H9 (cell line): Measurements from ENCODE around the gene ANKRD34A. TPM values are rescaled to one million over a fixed set of nuclear protein-coding genes. Genes with fewer than 3 reads are reported as not detected.

Source experiments
- DNase-seq: peaks from one replicate; pipeline ENCODE4 v3.0.0-alpha.2; 2017
- H2AFZ ChIP-seq: one replicate; pipeline ENCODE4 v1.6.1; 2013; ENCODE audit warnings: mild to moderate bottlenecking, low read length, control low read depth, moderate library complexity
- H2AK5ac ChIP-seq: 2 replicates; pipeline ENCODE4 v1.6.1; 2013; ENCODE audit warnings: low read length, control low read depth, mixed read lengths; ENCODE audit not compliant: insufficient read length
- H2BK120ac ChIP-seq: one replicate; pipeline ENCODE4 v1.6.1; 2013; ENCODE audit warnings: low read depth, mild to moderate bottlenecking, low read length, control low read depth, inconsistent platforms; ENCODE audit not compliant: poor library complexity, severe bottlenecking
- H2BK12ac ChIP-seq: 2 replicates; pipeline ENCODE4 v1.6.1; 2013; ENCODE audit warnings: low read length, control low read depth, mixed read lengths, low read depth; ENCODE audit not compliant: insufficient read length
- H2BK15ac ChIP-seq: 2 replicates; pipeline ENCODE4 v1.6.1; 2013; ENCODE audit warnings: low read depth, low read length, control low read depth
- H2BK20ac ChIP-seq: one replicate; pipeline ENCODE4 v1.6.1; 2013; ENCODE audit warnings: low read depth, mild to moderate bottlenecking, low read length, control low read depth, inconsistent platforms; ENCODE audit not compliant: poor library complexity, severe bottlenecking
- H2BK5ac ChIP-seq: 2 replicates; pipeline ENCODE4 v1.6.1; 2013; ENCODE audit warnings: low read length, control low read depth, mixed read lengths; ENCODE audit not compliant: insufficient read length
- H3K14ac ChIP-seq: 2 replicates; pipeline ENCODE4 v1.6.1; 2013; ENCODE audit warnings: low read length, control low read depth; ENCODE audit not compliant: insufficient read depth
- H3K18ac ChIP-seq: 2 replicates; pipeline ENCODE4 v1.6.1; 2013; ENCODE audit warnings: low read depth, mild to moderate bottlenecking, mixed read lengths, low read length, control low read depth; ENCODE audit not compliant: insufficient read length
- H3K23ac ChIP-seq: 2 replicates; pipeline ENCODE4 v1.6.1; 2013; ENCODE audit warnings: low read length, control low read depth, mixed read lengths, low read depth; ENCODE audit not compliant: insufficient read length
- H3K23me2 ChIP-seq: 2 replicates; pipeline ENCODE4 v1.6.1; 2013; ENCODE audit warnings: low read depth, mild to moderate bottlenecking, mixed read lengths, low read length, control low read depth; ENCODE audit not compliant: insufficient read length, poor library complexity, severe bottlenecking
- H3K27ac ChIP-seq: 2 replicates; pipeline ENCODE4 v1.5.1; 2013; ENCODE audit warnings: low read length, control low read depth, mixed read lengths, low read depth; ENCODE audit not compliant: insufficient read length
- H3K27me3 ChIP-seq: 2 replicates; pipeline ENCODE4 v1.6.1; 2013; ENCODE audit warnings: low read length, control low read depth, inconsistent platforms; ENCODE audit not compliant: insufficient read depth
- H3K4ac ChIP-seq: 2 replicates; pipeline ENCODE4 v1.6.1; 2013; ENCODE audit warnings: low read depth, mild to moderate bottlenecking, control low read depth, inconsistent platforms, low read length, moderate library complexity
- H3K4me1 ChIP-seq: 2 replicates; pipeline ENCODE4 v1.6.1; 2013; ENCODE audit warnings: low read length, control low read depth, inconsistent platforms; ENCODE audit not compliant: insufficient read depth
- H3K4me2 ChIP-seq: 2 replicates; pipeline ENCODE4 v1.6.1; 2013; ENCODE audit warnings: low read length, control low read depth, mixed read lengths; ENCODE audit not compliant: insufficient read length, insufficient read depth
- H3K56ac ChIP-seq: 2 replicates; pipeline ENCODE4 v1.6.1; 2013; ENCODE audit warnings: low read depth, mild to moderate bottlenecking, mixed read lengths, low read length, control low read depth; ENCODE audit not compliant: insufficient read length
- H3K79me1 ChIP-seq: 2 replicates; pipeline ENCODE4 v1.6.1; 2013; ENCODE audit warnings: low read depth, mild to moderate bottlenecking, moderate library complexity, low read length, control low read depth, inconsistent platforms; ENCODE audit not compliant: insufficient read depth, poor library complexity, severe bottlenecking
- H3K79me2 ChIP-seq: 2 replicates; pipeline ENCODE4 v1.6.1; 2013; ENCODE audit warnings: low read length, control low read depth, inconsistent platforms; ENCODE audit not compliant: insufficient read depth
- H3K9ac ChIP-seq: 2 replicates; pipeline ENCODE4 v1.6.1; 2013; ENCODE audit warnings: low read length, control low read depth, mixed read lengths; ENCODE audit not compliant: insufficient read length; ENCODE audit errors: extremely low read depth
- H3K9me3 ChIP-seq: one replicate; pipeline ENCODE4 v1.6.1; 2013; ENCODE audit warnings: low read depth, low read length, inconsistent platforms; ENCODE audit not compliant: control insufficient read depth
- H3T11ph ChIP-seq: one replicate; pipeline ENCODE4 v1.6.1; 2013; ENCODE audit warnings: mild to moderate bottlenecking, low read length, control low read depth, inconsistent platforms
- H4K20me1 ChIP-seq: one replicate; pipeline ENCODE4 v1.6.1; 2013; ENCODE audit not compliant: control insufficient read depth, insufficient read length, insufficient read depth
- H4K5ac ChIP-seq: 2 replicates; pipeline ENCODE4 v1.6.1; 2013; ENCODE audit warnings: low read depth, mild to moderate bottlenecking, mixed read lengths, low read length, control low read depth; ENCODE audit not compliant: insufficient read length
- H4K8ac ChIP-seq: replicated peaks from 2 replicates; pipeline ENCODE4 v1.6.1; 2013; ENCODE audit warnings: low read length, control low read depth, mixed read lengths, low read depth; ENCODE audit not compliant: insufficient read length
- H4K91ac ChIP-seq: 2 replicates; pipeline ENCODE4 v1.6.1; 2013; ENCODE audit warnings: low read depth, mild to moderate bottlenecking, moderate library complexity, mixed read lengths, low read length, control low read depth; ENCODE audit not compliant: insufficient read length
- H3K27ac Mint-ChIP-seq, 3 experiments: 2 replicates in 2 of 3; 3 replicates in 1 of 3; pipeline ENCODE4 v1.8.0; 2020 to 2021; ENCODE audit warnings: mixed read lengths in 3 of 3, mild to moderate bottlenecking in 1 of 3, moderate library complexity in 1 of 3
- H3K27me3 Mint-ChIP-seq: 2 replicates; pipeline ENCODE4 v1.8.0; 2021; ENCODE audit warnings: low read depth, mild to moderate bottlenecking, moderate library complexity, mixed read lengths
- H3K36me3 Mint-ChIP-seq, 3 experiments: 2 replicates in 2 of 3; 3 replicates in 1 of 3; pipeline ENCODE4 v1.8.0; 2020 to 2021; ENCODE audit warnings: low read depth in 3 of 3, mixed read lengths in 3 of 3; ENCODE audit not compliant: insufficient read depth in 1 of 3
- H3K4me1 Mint-ChIP-seq, 2 experiments: 2 replicates each; pipeline ENCODE4 v1.8.0; 2020; ENCODE audit warnings: mixed read lengths in 2 of 2
- H3K4me3 Mint-ChIP-seq, 2 experiments: 2 replicates in 1 of 2; 3 replicates in 1 of 2; pipeline ENCODE4 v1.8.0; 2020 to 2021; ENCODE audit warnings: mild to moderate bottlenecking in 2 of 2, mixed read lengths in 2 of 2, moderate library complexity in 1 of 2
- H3K9me3 Mint-ChIP-seq, 2 experiments: 2 replicates in 1 of 2; 3 replicates in 1 of 2; pipeline ENCODE4 v1.8.0; 2020; ENCODE audit warnings: mild to moderate bottlenecking in 2 of 2, mixed read lengths in 2 of 2, moderate library complexity in 1 of 2
- WGBS: extraction: QIAGEN DNeasy Blood & Tissue Kit; methylation state at CpG from one replicate; pipeline ENCODE4 v1.1.7; 2013; ENCODE audit warnings: missing lambda C conversion rate, low lambda C conversion rate, mixed read lengths; ENCODE audit not compliant: insufficient read length; ENCODE audit errors: extremely low coverage; 5-methylcytosine and 5-hydroxymethylcytosine counted together
- total RNA-seq: library from RNA; stranded (reverse); gene quantifications from 2 replicates; pipeline ENCODE4 v1.2.1, GENCODE V29; 2021
- TF ChIP-seq, protein P1 (sequence below): fragments of 200-600 bp; sonication (generic); conservative IDR thresholded peaks from 3 replicates; pipeline ENCODE4 v1.8.0; 2021; ENCODE audit warnings: antibody characterized with exemption, mild to moderate bottlenecking

ANKRD34A gene
- total RNA-seq, 1 experiment from 2014 or later = 0.39 TPM

DNA sequence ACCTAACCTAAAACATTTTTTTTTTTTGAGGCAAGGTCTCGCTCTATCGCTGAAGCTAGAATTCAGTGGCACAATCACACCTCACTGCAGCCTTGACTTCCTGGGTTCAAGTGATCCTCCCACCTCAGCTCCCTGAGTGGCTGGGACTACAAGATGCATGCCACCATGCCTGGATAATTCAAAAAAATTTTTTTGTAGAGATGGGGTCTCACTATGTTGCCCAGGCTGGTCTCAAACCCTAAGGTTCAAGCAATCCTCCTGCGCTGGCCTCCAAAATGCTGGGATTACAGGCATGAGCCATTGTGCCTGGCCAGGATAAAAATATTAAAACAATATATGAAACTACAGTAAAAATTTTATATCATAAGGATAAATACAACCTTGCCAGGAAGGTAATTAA, 11.5 kb downstream of the ANKRD34A start:
- no peak for DNase-seq
- no peak overlapping the region for H4K91ac ChIP-seq
- H2BK12ac ChIP-seq = no peak overlapping the region
- no peak overlapping the region for H3K14ac ChIP-seq
- Mint-ChIP-seq H3K4me1 (peaks cover 8 to 19% of the 10 kb centered on the region in 2 experiments), H3K9me3 (no peaks in the 10 kb centered on the region), H3K27ac (no peak overlapping the region), H3K27me3 (peaks cover 21% of the 10 kb centered on the region), H3K36me3 (no peaks in the 10 kb centered on the region), H3K4me3 (no peak overlapping the region)
- H2AK5ac ChIP-seq = no peak overlapping the region
- H3K4me1 ChIP-seq = no peaks in the 10 kb centered on the region; the same call in 1 of the 2 replicates
- H2AFZ ChIP-seq = no peak overlapping the region
- H3K4me2 ChIP-seq = no peak overlapping the region
- no peak overlapping the region for H2BK20ac ChIP-seq
- H3K18ac ChIP-seq = no peak overlapping the region
- H3K27ac ChIP-seq = no peak overlapping the region
- no peak overlapping the region for H3K9ac ChIP-seq
- peaks cover 4% of the 10 kb centered on the region for H3K23me2 ChIP-seq
- no peaks in the 10 kb centered on the region for H3K9me3 ChIP-seq
- H3T11ph ChIP-seq = no peak overlapping the region
- H2BK15ac ChIP-seq = no peak overlapping the region
- no peak overlapping the region for H4K8ac ChIP-seq
- H3K79me2 ChIP-seq = no peaks in the 10 kb centered on the region
- H3K23ac ChIP-seq = no peak overlapping the region
- no peak overlapping the region for H2BK5ac ChIP-seq
- H3K27me3 ChIP-seq = peaks cover 7% of the 10 kb centered on the region; the same call in 1 of the 2 replicates
- no peaks in the 10 kb centered on the region for H3K79me1 ChIP-seq
- no peak overlapping the region for H3K56ac ChIP-seq
- H3K4ac ChIP-seq = no peak overlapping the region
- no peak overlapping the region for H4K5ac ChIP-seq
- H4K20me1 ChIP-seq = no peaks in the 10 kb centered on the region
- no CpG with 5 or more reads among the region's 3 CpGs for WGBS
- no peak overlapping the region for H2BK120ac ChIP-seq
- TF ChIP-seq, protein P1, sequence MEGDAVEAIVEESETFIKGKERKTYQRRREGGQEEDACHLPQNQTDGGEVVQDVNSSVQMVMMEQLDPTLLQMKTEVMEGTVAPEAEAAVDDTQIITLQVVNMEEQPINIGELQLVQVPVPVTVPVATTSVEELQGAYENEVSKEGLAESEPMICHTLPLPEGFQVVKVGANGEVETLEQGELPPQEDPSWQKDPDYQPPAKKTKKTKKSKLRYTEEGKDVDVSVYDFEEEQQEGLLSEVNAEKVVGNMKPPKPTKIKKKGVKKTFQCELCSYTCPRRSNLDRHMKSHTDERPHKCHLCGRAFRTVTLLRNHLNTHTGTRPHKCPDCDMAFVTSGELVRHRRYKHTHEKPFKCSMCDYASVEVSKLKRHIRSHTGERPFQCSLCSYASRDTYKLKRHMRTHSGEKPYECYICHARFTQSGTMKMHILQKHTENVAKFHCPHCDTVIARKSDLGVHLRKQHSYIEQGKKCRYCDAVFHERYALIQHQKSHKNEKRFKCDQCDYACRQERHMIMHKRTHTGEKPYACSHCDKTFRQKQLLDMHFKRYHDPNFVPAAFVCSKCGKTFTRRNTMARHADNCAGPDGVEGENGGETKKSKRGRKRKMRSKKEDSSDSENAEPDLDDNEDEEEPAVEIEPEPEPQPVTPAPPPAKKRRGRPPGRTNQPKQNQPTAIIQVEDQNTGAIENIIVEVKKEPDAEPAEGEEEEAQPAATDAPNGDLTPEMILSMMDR = no peak
